Fibroblast of lung (primary cell): Measurements from ENCODE around the gene ZSCAN25.

Experiments
- EZH2 ChIP-seq: IDR thresholded peaks from 2 replicates; pipeline ENCODE4 v1.5.1; 2012; ENCODE audit warnings: low read length, control low read depth, mild to moderate bottlenecking; ENCODE audit errors: missing control alignments
- TF ChIP-seq, protein P1 (sequence below), 2 donors: IDR thresholded peaks in 1 of 2; conservative IDR thresholded peaks in 1 of 2; 1 replicate in 1 of 2; 2 replicates in 1 of 2; pipeline ENCODE4 v1.5.1; 2011 to 2012; ENCODE audit warnings: low read length in 2 of 2, control low read depth in 1 of 2, inconsistent platforms in 1 of 2, low read depth in 1 of 2, mild to moderate bottlenecking in 1 of 2

DNA sequence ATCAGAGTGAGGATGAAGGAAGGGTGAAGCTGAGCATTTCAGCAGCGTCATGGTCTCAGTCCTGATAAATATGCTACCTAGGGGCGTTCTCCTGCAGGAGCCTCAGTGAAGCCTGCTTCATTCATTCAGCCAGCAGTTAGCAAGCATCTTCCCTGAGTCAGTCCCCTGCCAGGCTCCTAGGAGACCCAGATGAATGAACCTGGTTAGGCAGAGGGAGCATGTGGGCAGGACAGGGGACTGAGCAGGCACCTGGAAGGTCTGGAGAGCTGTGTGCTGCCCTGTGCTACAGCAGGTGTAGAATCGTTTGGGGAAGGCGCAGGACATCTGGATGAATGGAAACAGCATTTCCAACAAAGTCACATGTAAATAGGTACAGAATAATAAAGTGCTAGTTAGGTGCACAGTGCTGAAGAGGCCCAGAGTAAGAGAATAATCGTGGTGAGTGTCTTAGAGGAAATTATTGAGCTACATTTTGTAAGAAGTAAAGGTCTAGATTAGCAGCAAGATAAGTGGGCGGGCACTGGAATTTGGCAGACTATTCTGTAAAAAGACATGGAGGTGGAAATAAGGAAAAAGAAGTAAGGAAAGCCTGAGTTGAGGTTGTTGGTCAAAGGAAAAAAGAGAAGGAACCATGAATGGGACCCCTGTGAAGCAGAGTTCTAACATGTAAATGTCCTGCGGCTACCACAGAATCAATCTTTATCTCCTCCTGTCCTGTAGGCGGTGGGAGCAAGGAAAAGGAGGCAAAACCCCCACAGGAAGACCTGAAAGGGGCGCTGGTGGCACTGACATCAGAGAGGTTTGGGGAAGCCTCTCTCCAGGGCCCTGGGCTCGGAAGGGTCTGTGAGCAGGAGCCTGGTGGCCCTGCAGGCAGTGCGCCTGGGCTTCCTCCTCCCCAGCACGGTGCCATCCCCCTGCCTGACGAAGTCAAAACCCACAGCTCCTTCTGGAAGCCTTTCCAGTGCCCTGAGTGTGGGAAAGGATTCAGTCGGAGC, 12.0 kb downstream of the ZSCAN25 start:
- TF ChIP-seq EZH2, result no peak
- TF ChIP-seq, protein P1, sequence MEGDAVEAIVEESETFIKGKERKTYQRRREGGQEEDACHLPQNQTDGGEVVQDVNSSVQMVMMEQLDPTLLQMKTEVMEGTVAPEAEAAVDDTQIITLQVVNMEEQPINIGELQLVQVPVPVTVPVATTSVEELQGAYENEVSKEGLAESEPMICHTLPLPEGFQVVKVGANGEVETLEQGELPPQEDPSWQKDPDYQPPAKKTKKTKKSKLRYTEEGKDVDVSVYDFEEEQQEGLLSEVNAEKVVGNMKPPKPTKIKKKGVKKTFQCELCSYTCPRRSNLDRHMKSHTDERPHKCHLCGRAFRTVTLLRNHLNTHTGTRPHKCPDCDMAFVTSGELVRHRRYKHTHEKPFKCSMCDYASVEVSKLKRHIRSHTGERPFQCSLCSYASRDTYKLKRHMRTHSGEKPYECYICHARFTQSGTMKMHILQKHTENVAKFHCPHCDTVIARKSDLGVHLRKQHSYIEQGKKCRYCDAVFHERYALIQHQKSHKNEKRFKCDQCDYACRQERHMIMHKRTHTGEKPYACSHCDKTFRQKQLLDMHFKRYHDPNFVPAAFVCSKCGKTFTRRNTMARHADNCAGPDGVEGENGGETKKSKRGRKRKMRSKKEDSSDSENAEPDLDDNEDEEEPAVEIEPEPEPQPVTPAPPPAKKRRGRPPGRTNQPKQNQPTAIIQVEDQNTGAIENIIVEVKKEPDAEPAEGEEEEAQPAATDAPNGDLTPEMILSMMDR (conservative IDR thresholded peaks at IDR 0.05 in 1 of 2, IDR thresholded peaks at IDR 0.05 in 1 of 2; ENCODE audit: low read depth in 1 of 2, low read length in 2 of 2), result no peak
